PC-3 (cell line): ENCODE results near the gene HLA-DOB. TPM values are rescaled to one million over a fixed set of nuclear protein-coding genes. Genes with fewer than 3 reads are reported as not detected.

Source experiments
- ATAC-seq: fragments of 200-7000 bp; cut with Tn5 transposase; 2 replicates; pipeline ENCODE4 v1.9.1; 2020; ENCODE audit warnings: mild to moderate bottlenecking, moderate library complexity
- BruUV-seq: library from RNA; stranded (reverse); fragments of 400-500 nt; replicated peaks from 2 replicates; lab custom pipeline; 2021; lab: Mats Ljungman, UMichigan
- CTCF ChIA-PET: fragments of 300-600 bp; sonication (Branson Sonifier 250); formaldehyde crosslinking; loops from one replicate; lab custom pipeline; 2022; ENCODE audit warnings: antibody characterized with exemption; lab: Charles Lee
- POLR2A ChIA-PET: fragments of 300-600 bp; sonication (Branson Sonifier 250); formaldehyde crosslinking; loops from one replicate; lab custom pipeline; 2022; ENCODE audit warnings: antibody characterized with exemption; ENCODE audit not compliant: unreplicated experiment; lab: Charles Lee
- DNase-seq: peaks from one replicate; pipeline ENCODE4 v3.0.0-alpha.2; 2015
- H2AFZ ChIP-seq: fragments of 300-600 bp; sonication (generic); 2 replicates; pipeline ENCODE4 v1.6.0; 2016; ENCODE audit warnings: antibody characterized with exemption, low read length
- H3F3A ChIP-seq: fragments of 300-600 bp; sonication (generic); one replicate; pipeline ENCODE4 v1.6.0; 2017; ENCODE audit warnings: antibody characterized with exemption, low read length, control low read depth, mild to moderate bottlenecking; ENCODE audit not compliant: unreplicated experiment
- H3K27ac ChIP-seq: fragments of 300-600 bp; sonication (generic); 2 replicates; pipeline ENCODE4 v1.5.1; 2016; ENCODE audit warnings: mild to moderate bottlenecking, low read length
- H3K27me3 ChIP-seq: fragments of 300-600 bp; sonication (generic); 2 replicates; pipeline ENCODE4 v1.6.1; 2016; ENCODE audit warnings: low read length, mixed read lengths
- H3K36me3 ChIP-seq: fragments of 300-600 bp; sonication (generic); 2 replicates; pipeline ENCODE4 v1.6.1; 2016; ENCODE audit warnings: low read depth, mixed run types, low read length, mixed read lengths
- H3K4me1 ChIP-seq: fragments of 300-600 bp; sonication (generic); 2 replicates; pipeline ENCODE4 v1.5.1; 2016; ENCODE audit warnings: low read length; ENCODE audit not compliant: insufficient read depth
- H3K4me2 ChIP-seq: fragments of 300-600 bp; sonication (generic); 2 replicates; pipeline ENCODE4 v1.6.0; 2016; ENCODE audit warnings: low read length
- H3K4me3 ChIP-seq: fragments of 300-600 bp; sonication (generic); 2 replicates; pipeline ENCODE4 v1.5.1; 2016; ENCODE audit warnings: mild to moderate bottlenecking, low read length, mixed read lengths
- H3K79me2 ChIP-seq: fragments of 300-600 bp; sonication (generic); 2 replicates; pipeline ENCODE4 v1.6.1; 2017; ENCODE audit warnings: low read length, mixed read lengths
- H3K9ac ChIP-seq: fragments of 300-600 bp; sonication (generic); 2 replicates; pipeline ENCODE4 v1.6.0; 2016; ENCODE audit warnings: mild to moderate bottlenecking, low read length
- H3K9me2 ChIP-seq: fragments of 300-600 bp; sonication (generic); replicated peaks from 2 replicates; pipeline ENCODE4 v1.6.1; 2016; ENCODE audit warnings: mixed run types, low read length, mixed read lengths
- H3K9me3 ChIP-seq: fragments of 300-600 bp; sonication (generic); 2 replicates; pipeline ENCODE4 v1.6.1; 2016; ENCODE audit warnings: low read length, mixed read lengths
- H4K20me1 ChIP-seq: fragments of 300-600 bp; sonication (generic); 2 replicates; pipeline ENCODE4 v1.6.1; 2016; ENCODE audit warnings: low read length, mixed read lengths
- CTCF ChIP-seq: fragments of 300-600 bp; sonication (generic); conservative IDR thresholded peaks from 2 replicates; pipeline ENCODE4 v1.5.1; 2017; ENCODE audit warnings: antibody characterized with exemption, low read depth, mild to moderate bottlenecking, low read length
- EZH2 ChIP-seq: fragments of 300-600 bp; sonication (generic); IDR thresholded peaks from one replicate; pipeline ENCODE4 v1.6.1; 2017; ENCODE audit warnings: antibody characterized with exemption, mild to moderate bottlenecking, low read length; ENCODE audit not compliant: unreplicated experiment
- EZH2phosphoT487 ChIP-seq: fragments of 300-600 bp; sonication (generic); IDR thresholded peaks from 2 replicates; pipeline ENCODE4 v1.6.1; 2018; ENCODE audit warnings: mild to moderate bottlenecking, antibody characterized with exemption, low read length, borderline replicate concordance
- intact Hi-C: fragments of 100-400 bp; cut with micrococcal nuclease; formaldehyde crosslinking; loops from 2 replicates; pipeline ENCODE4 v1.9.0; 2023
- total RNA-seq: library from RNA; depleted of rRNA; stranded (reverse); fragments of >200 nt; gene quantifications from 2 replicates; pipeline ENCODE4 v1.2.3, GENCODE V29; 2014

Gene HLA-DOB
- total RNA-seq, 1 experiment from 2014 or later, result 0.29 TPM

GRCh38 chr6:32837651-32838113, 20.9 kb upstream of the HLA-DOB start:
- ATAC-seq (peak; percentile 21), DNase-seq (peak; percentile 55)
- CTCF ChIA-PET, result interaction anchor here (0.8 to 2.3 kb wide), 9 partner anchors 16 to 1177 kb away, joined by 3 to 90 read pairs (median 7); partner anchors contain the start of genes C6orf47, HLA-DMA, PSMB9 and TAP1

GRCh38 chr6:32836873-32837272, 20.1 kb upstream of the HLA-DOB start:
- ChIA-PET POLR2A (no interaction called here), CTCF (no interaction called here)
- no peaks in the 10 kb centered on the region for H3F3A ChIP-seq
- H3K4me2 ChIP-seq, result peak overlapping the region; percentile 100
- H4K20me1 ChIP-seq, result no peaks in the 10 kb centered on the region
- BruUV-seq, result no TSS peak
- H3K4me1 ChIP-seq, result peaks cover 18% of the 10 kb centered on the region
- no peak for ATAC-seq
- H3K9me2 ChIP-seq, result no peaks in the 10 kb centered on the region
- H3K27me3 ChIP-seq, result no peaks in the 10 kb centered on the region
- H3K36me3 ChIP-seq, result 0 out of 2 replicates have a peak, but pooled peaks cover 3% of the 10 kb centered on the region
- peaks cover 22% of the 10 kb centered on the region for H3K79me2 ChIP-seq
- H3K9ac ChIP-seq, result no peak overlapping the region
- no peak overlapping the region for H3K27ac ChIP-seq
- no peak for TF ChIP-seq CTCF
- no peak for TF ChIP-seq EZH2
- no peak for TF ChIP-seq EZH2phosphoT487
- H3K9me3 ChIP-seq, result no peaks in the 10 kb centered on the region
- DNase-seq, result no peak
- no peak overlapping the region for H2AFZ ChIP-seq
- peak overlapping the region; percentile 96 for H3K4me3 ChIP-seq
- intact Hi-C loops, result loop anchor here (5.0 kb wide), 1 partner anchor 145 kb away; no protein-coding TSS in a partner anchor

More at GRCh38 chr6:32837651-32838113, 20.9 kb upstream of the HLA-DOB start:
- POLR2A ChIA-PET, result interaction anchor here (1.1 kb wide), 1 partner anchor 16 kb away, joined by 12 read pairs; the partner anchor contains the start of genes PSMB9 and TAP1
- Histone ChIP-seq H4K20me1 (no peaks in the 10 kb centered on the region), H3K9ac (peak overlapping the region; percentile 86), H3K9me3 (no peaks in the 10 kb centered on the region), H3K79me2 (peaks cover 22% of the 10 kb centered on the region), H2AFZ (peak overlapping the region; percentile 91), H3K9me2 (no peaks in the 10 kb centered on the region), H3K4me1 (peaks cover 18% of the 10 kb centered on the region), H3K4me3 (peak overlapping the region; percentile 96), H3F3A (no peaks in the 10 kb centered on the region), H3K27ac (peak overlapping the region; percentile 54; the same call in 1 of the 2 replicates), H3K4me2 (peak overlapping the region; percentile 100), H3K36me3 (0 out of 2 replicates have a peak, but pooled peaks cover 3% of the 10 kb centered on the region), H3K27me3 (no peaks in the 10 kb centered on the region)
- no peak for TF ChIP-seq CTCF
- TF ChIP-seq EZH2phosphoT487, result no peak
- no peak for TF ChIP-seq EZH2
- intact Hi-C loops, result loop anchor here (1.0 to 5.0 kb wide), 4 partner anchors 16 to 145 kb away; partner anchors contain the start of gene TAP1
- BruUV-seq, result TSS peak; percentile 19
